ENCODE results near the gene RAP1A.

GRCh38 chr1:111735321-111735720 is 115.7 kb downstream of the RAP1A start:
- TF ChIP-seq CTCF (conservative IDR thresholded peaks at IDR 0.05; ENCODE audit: low read depth, low read length) (no peak), EZH2phosphoT487 (IDR thresholded peaks at IDR 0.05; ENCODE audit: borderline replicate concordance, low read length) (no peak)

Measured in PC-3 (cell line).